ENCODE results near the gene MTA1. TPM values are rescaled to one million over a fixed set of nuclear protein-coding genes. Genes with fewer than 3 reads are reported as not detected.

Gene MTA1
- total RNA-seq, 1 donor from 2014 or later: 59.8 TPM

DNA sequence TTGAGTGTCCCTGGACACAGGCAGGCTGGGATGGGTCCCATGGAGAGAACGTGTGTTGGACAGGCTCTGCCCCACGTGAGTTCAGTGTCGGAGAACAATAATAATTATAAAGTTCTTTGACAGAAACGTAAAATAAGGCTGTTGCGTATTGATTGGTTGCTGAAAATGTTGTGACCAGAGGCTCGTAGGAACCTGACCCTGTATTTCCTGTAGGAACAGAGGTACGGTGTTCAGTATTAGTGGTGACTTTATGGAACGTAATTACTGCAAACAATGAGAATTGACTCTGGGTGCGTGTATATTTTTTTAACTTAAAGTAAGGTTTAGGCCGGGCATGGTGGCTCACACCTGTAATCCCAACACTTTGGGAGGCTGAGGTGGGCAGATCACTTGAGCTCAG is 7.8 kb downstream of the MTA1 start:
- H3K27ac Mint-ChIP-seq: peak overlapping the region; percentile 69
- Histone ChIP-seq H3K27me3 (no peaks in the 10 kb centered on the region), H3K79me2 (ENCODE audit: low read depth) (peaks cover 100% of the 10 kb centered on the region), H3K4me2 (no peak overlapping the region), H3K9ac (no peak overlapping the region), H3K4me3 (no peak overlapping the region), H3K27ac (no peak overlapping the region), H3K36me3 (no peaks in the 10 kb centered on the region), H4K20me1 (ENCODE audit: low read depth) (peaks cover 71% of the 10 kb centered on the region), H3K4me1 (no peaks in the 10 kb centered on the region), H3F3A (ENCODE audit: low read depth) (peaks cover 4% of the 10 kb centered on the region), H3K9me3 (ENCODE audit: low read depth) (no peaks in the 10 kb centered on the region), H2AFZ (replicated peaks) (no peak overlapping the region)
- H3K27me3 Mint-ChIP-seq (ENCODE audit: insufficient read depth, low read depth): no peaks in the 10 kb centered on the region
- H3K36me3 Mint-ChIP-seq: peaks cover 51% of the 10 kb centered on the region
- H3K4me3 Mint-ChIP-seq: peak overlapping the region; percentile 19
- H3K9me3 Mint-ChIP-seq: peaks cover 32% of the 10 kb centered on the region
- H3K4me1 Mint-ChIP-seq: peaks cover 9% of the 10 kb centered on the region
- TF ChIP-seq EZH2 (IDR thresholded peaks at IDR 0.05) (no peak), EZH2phosphoT487 (IDR thresholded peaks at IDR 0.05) (no peak), CTCF (IDR thresholded peaks at IDR 0.05) (no peak)
- no peak for DNase-seq (ENCODE audit: low spot score)

DNA sequence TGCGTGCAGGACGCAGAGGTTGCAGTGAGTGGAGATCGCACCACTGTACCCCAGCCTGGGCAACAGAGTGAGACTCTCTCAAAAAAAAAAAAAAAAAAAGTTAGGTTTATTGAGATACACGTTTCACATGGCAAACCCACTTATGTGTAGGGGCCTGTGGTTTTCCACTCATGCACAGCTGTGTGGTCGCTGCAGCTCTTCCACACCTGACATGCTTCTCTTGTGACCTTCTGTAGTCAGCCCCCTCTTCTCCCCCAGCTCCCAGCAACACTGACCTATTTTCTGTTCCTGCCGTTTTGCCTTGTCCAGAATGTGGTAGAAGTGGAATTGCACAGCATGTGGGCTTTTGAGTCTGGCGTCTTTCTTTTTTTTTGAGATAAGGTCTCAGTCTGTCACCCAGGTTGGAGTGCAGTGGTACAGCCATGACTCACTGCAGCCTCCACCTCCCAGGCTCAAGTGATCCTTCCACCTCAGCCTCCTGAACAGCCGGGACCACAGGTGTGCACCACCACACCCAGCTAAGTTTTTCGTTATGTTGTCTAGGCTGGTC is 8.4 kb downstream of the MTA1 start:
- Histone ChIP-seq H3F3A (ENCODE audit: low read depth) (peaks cover 4% of the 10 kb centered on the region), H3K9me3 (ENCODE audit: low read depth) (no peaks in the 10 kb centered on the region), H4K20me1 (ENCODE audit: low read depth) (peaks cover 71% of the 10 kb centered on the region), H3K9ac (no peak overlapping the region), H3K27ac (no peak overlapping the region), H3K36me3 (no peaks in the 10 kb centered on the region), H3K4me3 (no peak overlapping the region), H3K79me2 (ENCODE audit: low read depth) (peaks cover 100% of the 10 kb centered on the region), H3K4me2 (no peak overlapping the region), H2AFZ (replicated peaks) (no peak overlapping the region), H3K27me3 (no peaks in the 10 kb centered on the region), H3K4me1 (no peaks in the 10 kb centered on the region)
- no peak for DNase-seq (ENCODE audit: low spot score)
- H3K4me1 Mint-ChIP-seq: peaks cover 3% of the 10 kb centered on the region
- H3K27ac Mint-ChIP-seq: no peak overlapping the region
- TF ChIP-seq CTCF (IDR thresholded peaks at IDR 0.05) (no peak), EZH2 (IDR thresholded peaks at IDR 0.05) (no peak), EZH2phosphoT487 (IDR thresholded peaks at IDR 0.05) (no peak)
- peak overlapping the region; percentile 50 for H3K4me3 Mint-ChIP-seq
- H3K27me3 Mint-ChIP-seq (ENCODE audit: insufficient read depth, low read depth): no peaks in the 10 kb centered on the region
- peaks cover 51% of the 10 kb centered on the region for H3K36me3 Mint-ChIP-seq
- peaks cover 32% of the 10 kb centered on the region for H3K9me3 Mint-ChIP-seq

- H4K20me1 ChIP-seq (ENCODE audit: low read depth): peaks cover 71% of the 10 kb centered on the region
These were observed 10.4 kb downstream of the MTA1 start for GRCh38 chr14:105430042-105430441.

More at GRCh38 chr14:105430042-105430441, 10.4 kb downstream of the MTA1 start:
- Histone ChIP-seq H3K4me3 (no peak overlapping the region), H3K79me2 (ENCODE audit: low read depth) (peaks cover 100% of the 10 kb centered on the region), H3K4me1 (no peaks in the 10 kb centered on the region), H3F3A (ENCODE audit: low read depth) (peaks cover 4% of the 10 kb centered on the region), H3K9ac (no peak overlapping the region), H3K4me2 (no peak overlapping the region), H2AFZ (replicated peaks) (no peak overlapping the region), H3K9me3 (ENCODE audit: low read depth) (no peaks in the 10 kb centered on the region), H3K36me3 (no peaks in the 10 kb centered on the region), H3K27me3 (no peaks in the 10 kb centered on the region), H3K27ac (no peak overlapping the region)
- TF ChIP-seq EZH2phosphoT487 (IDR thresholded peaks at IDR 0.05) (no peak), EZH2 (IDR thresholded peaks at IDR 0.05) (no peak), CTCF (IDR thresholded peaks at IDR 0.05) (no peak)
- no peak for DNase-seq (ENCODE audit: low spot score)
- Mint-ChIP-seq H3K27me3 (ENCODE audit: insufficient read depth, low read depth) (no peaks in the 10 kb centered on the region), H3K36me3 (peaks cover 58% of the 10 kb centered on the region), H3K9me3 (peaks cover 39% of the 10 kb centered on the region), H3K4me3 (no peak overlapping the region), H3K27ac (no peak overlapping the region), H3K4me1 (no peaks in the 10 kb centered on the region)

Data from neural progenitor cell (in vitro differentiated cells).